ENCODE data around the gene SNX11. TPM values are rescaled to one million over a fixed set of nuclear protein-coding genes. Genes with fewer than 3 reads are reported as not detected.

SNX11 gene
- total RNA-seq, 2 experiments from 2014 or later: 27.2 to 29.5 TPM

DNA sequence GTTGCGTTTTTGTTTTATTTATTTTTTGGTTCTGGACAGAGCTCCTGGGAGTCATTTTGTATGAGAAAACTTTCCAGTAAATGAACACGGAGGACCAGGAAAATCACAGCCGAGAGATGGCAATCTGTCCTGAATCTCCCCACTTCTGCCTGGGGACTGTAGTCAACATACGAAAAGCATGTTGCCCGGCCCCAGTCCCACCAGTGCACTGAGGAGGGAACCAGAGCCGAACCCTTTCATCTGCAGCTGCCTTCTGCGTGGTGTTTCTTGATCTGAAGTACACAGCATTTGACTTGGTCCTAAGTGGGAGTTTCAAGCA, 18.9 kb downstream of the SNX11 start:
- ChIA-PET POLR2A (interaction anchor here (1.0 to 5.3 kb wide), 4 partner anchors 9 to 32 kb away, joined by 3 to 23 read pairs (median 3); partner anchors contain the start of gene SNX11), CTCF (interaction anchor here (9.3 kb wide), 1 partner anchor 48 kb away, joined by 135 read pairs; no protein-coding TSS in a partner anchor)
- intact Hi-C loops (cut with micrococcal nuclease): no loop called here

GRCh38 chr17:48127371-48128051, 19.9 kb downstream of the SNX11 start:
- Mint-ChIP-seq H3K4me3 (no peak overlapping the region), H3K27me3 (no peaks in the 10 kb centered on the region), H3K4me1 (ENCODE audit: low read depth) (no peaks in the 10 kb centered on the region), H3K36me3 (ENCODE audit: low read depth) (peaks cover 10% of the 10 kb centered on the region), H3K27ac (no peak overlapping the region), H3K9me3 (no peaks in the 10 kb centered on the region)
- no peak for TF ChIP-seq CTCF (IDR thresholded peaks at IDR 0.05)
- CTCF ChIA-PET: interaction anchor here (9.3 kb wide), 1 partner anchor 49 kb away, joined by 135 read pairs; no protein-coding TSS in a partner anchor
- intact Hi-C loops (cut with micrococcal nuclease): no loop called here
- DNase-seq (no peak), ATAC-seq (no peak)
- POLR2A ChIA-PET: interaction anchor here (0.7 to 1.0 kb wide), 2 partner anchors 33 to 214 kb away, joined by 3 read pairs; no protein-coding TSS in a partner anchor

More for the DNA sequence above, 18.9 kb downstream of the SNX11 start:
- no peak for DNase-seq
- Mint-ChIP-seq H3K4me1 (ENCODE audit: low read depth) (no peaks in the 10 kb centered on the region), H3K27ac (no peak overlapping the region), H3K27me3 (no peaks in the 10 kb centered on the region), H3K4me3 (no peak overlapping the region), H3K9me3 (no peaks in the 10 kb centered on the region), H3K36me3 (ENCODE audit: low read depth) (peaks cover 12% of the 10 kb centered on the region)
- no peak for TF ChIP-seq CTCF (IDR thresholded peaks at IDR 0.05)
- ATAC-seq: no peak

GRCh38 chr17:48128400-48128799, 20.8 kb downstream of the SNX11 start:
- no peak overlapping the region for H3K4me3 Mint-ChIP-seq
- ATAC-seq: no peak
- H3K27me3 Mint-ChIP-seq: no peaks in the 10 kb centered on the region
- TF ChIP-seq CTCF (IDR thresholded peaks at IDR 0.05): no peak
- no peaks in the 10 kb centered on the region for H3K9me3 Mint-ChIP-seq
- no peak for DNase-seq
- no peak overlapping the region for H3K27ac Mint-ChIP-seq
- H3K4me1 Mint-ChIP-seq (ENCODE audit: low read depth): no peaks in the 10 kb centered on the region
- POLR2A ChIA-PET: no interaction called here
- intact Hi-C loops (cut with micrococcal nuclease): no loop called here
- peaks cover 7% of the 10 kb centered on the region for H3K36me3 Mint-ChIP-seq (ENCODE audit: low read depth)
- CTCF ChIA-PET: interaction anchor here (1.0 to 9.3 kb wide), 6 partner anchors 10 to 103 kb away, joined by 3 to 135 read pairs (median 5); no protein-coding TSS in a partner anchor

- no peak overlapping the region for H3K27ac Mint-ChIP-seq
- CTCF ChIA-PET: interaction anchor here (0.8 to 9.3 kb wide), 12 partner anchors 15 to 489 kb away, joined by 3 to 135 read pairs (median 4); no protein-coding TSS in a partner anchor
- intact Hi-C loops (cut with micrococcal nuclease): loop anchor here (2.0 kb wide), 2 partner anchors 49 to 103 kb away; no protein-coding TSS in a partner anchor
Measured at GRCh38 chr17:48129981-48130380, 22.4 kb downstream of the SNX11 start.

More at GRCh38 chr17:48129981-48130380, 22.4 kb downstream of the SNX11 start:
- TF ChIP-seq CTCF (IDR thresholded peaks at IDR 0.05): no peak
- no peaks in the 10 kb centered on the region for H3K9me3 Mint-ChIP-seq
- H3K4me3 Mint-ChIP-seq: no peak overlapping the region
- H3K36me3 Mint-ChIP-seq (ENCODE audit: low read depth): peaks cover 6% of the 10 kb centered on the region
- no peak for DNase-seq
- H3K4me1 Mint-ChIP-seq (ENCODE audit: low read depth): no peaks in the 10 kb centered on the region
- POLR2A ChIA-PET: interaction anchor here (0.8 to 1.2 kb wide), 2 partner anchors 14 to 104 kb away, joined by 3 read pairs; no protein-coding TSS in a partner anchor
- no peaks in the 10 kb centered on the region for H3K27me3 Mint-ChIP-seq
- ATAC-seq: no peak
